K562 (cell line): ENCODE measurements around the gene GTF2I. TPM values are rescaled to one million over a fixed set of nuclear protein-coding genes. Genes with fewer than 3 reads are reported as not detected.

Source experiments
- CREB1 ChIP-seq, 2 experiments: sonication (generic) in 1 of 2; formaldehyde crosslinking in 1 of 2; IDR thresholded peaks; 2 replicates each; pipeline versions ENCODE4 v1.6.1 to v1.8.0; 2012 to 2022; ENCODE audit warnings: inconsistent platforms in 1 of 2, mild to moderate bottlenecking in 1 of 2, missing genetic modification reagents in 1 of 2, moderate library complexity in 1 of 2
- FOXK2 ChIP-seq, 2 experiments: fragments of 450-650 bp; IDR thresholded peaks in 1 of 2; conservative IDR thresholded peaks in 1 of 2; 2 replicates each; pipeline ENCODE4 v1.6.1; 2016; ENCODE audit warnings: low read depth in 2 of 2, mild to moderate bottlenecking in 1 of 2
- MXD1 ChIP-seq: fragments of 250-450 bp; sonication (Bioruptor Pico); IDR thresholded peaks from 2 replicates; pipeline ENCODE4 v1.8.0; 2021; ENCODE audit warnings: borderline replicate concordance, mild to moderate bottlenecking, moderate library complexity; ENCODE audit not compliant: poor library complexity, severe bottlenecking
- NCOA2 ChIP-seq, 2 experiments: fragments of 450-650 bp; IDR thresholded peaks; 2 replicates each; pipeline ENCODE4 v1.6.1; 2018; ENCODE audit warnings: mild to moderate bottlenecking in 2 of 2, moderate library complexity in 1 of 2; ENCODE audit not compliant: partially characterized antibody in 2 of 2
- PHF8 ChIP-seq: fragments of 200-600 bp; sonication (generic); IDR thresholded peaks from 2 replicates; pipeline ENCODE4 v1.6.1; 2012; ENCODE audit warnings: mixed run types, mild to moderate bottlenecking, inconsistent platforms, low read length, moderate library complexity, borderline replicate concordance
- RAD21 ChIP-seq, 2 experiments: fragments of 250-450 bp in 1 of 2; fragments of 450-650 bp in 1 of 2; sonication (Bioruptor Pico) in 1 of 2; formaldehyde crosslinking in 1 of 2; IDR thresholded peaks in 1 of 2; conservative IDR thresholded peaks in 1 of 2; 2 replicates each; pipeline versions ENCODE4 v1.4.0 to v1.8.0; 2020 to 2022; ENCODE audit warnings: mild to moderate bottlenecking in 2 of 2, moderate library complexity in 1 of 2
- REST ChIP-seq, 2 experiments: fragments of 450-650 bp; formaldehyde crosslinking in 1 of 2; IDR thresholded peaks; 2 replicates each; pipeline versions ENCODE4 v1.4.0 to v1.6.1; 2014 to 2020; ENCODE audit warnings: mild to moderate bottlenecking in 2 of 2, borderline replicate concordance in 1 of 2, low read depth in 1 of 2
- SOX6 ChIP-seq: fragments of 450-650 bp; IDR thresholded peaks from 2 replicates; pipeline ENCODE4 v1.6.1; 2014; ENCODE audit warnings: mild to moderate bottlenecking
- ZBTB49 ChIP-seq: sonication (generic); formaldehyde crosslinking; IDR thresholded peaks from 2 replicates; pipeline ENCODE4 v1.8.0; 2022; ENCODE audit warnings: missing genetic modification reagents, mild to moderate bottlenecking, borderline replicate concordance
- ZFP1 ChIP-seq: fragments of 450-650 bp; formaldehyde crosslinking; IDR thresholded peaks from 2 replicates; pipeline ENCODE4 v1.4.0; 2020; ENCODE audit warnings: mild to moderate bottlenecking, mixed read lengths
- ZNF146 ChIP-seq: IDR thresholded peaks from one replicate; pipeline ENCODE4 v1.6.1; 2018; ENCODE audit warnings: missing compliant biosample characterization; ENCODE audit not compliant: unreplicated experiment
- ZNF263 ChIP-seq: sonication (generic); formaldehyde crosslinking; IDR thresholded peaks from 2 replicates; pipeline ENCODE4 v1.8.0; 2022; ENCODE audit warnings: mild to moderate bottlenecking, missing genetic modification reagents, borderline replicate concordance
- ZNF384 ChIP-seq: IDR thresholded peaks from 2 replicates; pipeline ENCODE4 v1.6.1; 2012; ENCODE audit warnings: low read depth, low read length, improper control_type of control experiment
- polyA plus RNA-seq, 8 experiments: library from polyadenylated mRNA; depleted of rRNA in 4 of 8; stranded (reverse) in 5 of 8; unstranded in 3 of 8; fragments of >200 nt; fragmentation: Nextera tagmentation in 2 of 8; fragmentation: Illumina TruSeq in 1 of 8; extraction: Ambion mirVana in 2 of 8; extraction: Trizol in 1 of 8; gene quantifications; 2 replicates each; pipeline versions ENCODE4 v1.2.1 to v1.2.3, GENCODE V29; 2011 to 2014; ENCODE audit warnings: inconsistent platforms in 1 of 8, missing spikeins in 1 of 8
- total RNA-seq, 7 experiments: library from RNA; depleted of rRNA in 6 of 7; stranded (reverse); fragments of >200 nt in 6 of 7; fragmentation: Illumina TruSeq in 2 of 7; extraction: Trizol in 2 of 7; gene quantifications; 2 replicates each; pipeline versions ENCODE4 v1.2.1 to v1.2.3, GENCODE V29; 2011 to 2021; ENCODE audit warnings: low replicate concordance in 1 of 7
- TF ChIP-seq, protein P1 (sequence below): sonication (generic); formaldehyde crosslinking; IDR thresholded peaks from 2 replicates; pipeline ENCODE4 v1.9.0; 2022; ENCODE audit warnings: mild to moderate bottlenecking, missing genetic modification reagents

GTF2I gene
- total and polyA plus RNA-seq, 9 of the 15 experiments (the other 6 are each of a cell fraction or from before 2014, with no cell fraction given): 8.4 to 161 (median 90.0) TPM

GRCh38 chr7:74625446-74625845 lies 32.1 kb upstream of the GTF2I start (continued):
- TF ChIP-seq MXD1 (peak; percentile 5), ZNF384 (peak; percentile 86), CREB1 (IDR thresholded peaks at IDR 0.05) (no peak), CREB1 (CRISPR knock-in tag; IDR thresholded peaks at IDR 0.05) (no peak), PHF8 (no peak), ZBTB49 (CRISPR knock-in tag) (no peak), RAD21 (CRISPR knock-in tag; conservative IDR thresholded peaks at IDR 0.05 in 1 of 2, IDR thresholded peaks at IDR 0.05 in 1 of 2) (peak; percentile 33 to 49; a peak in 3 of 4 replicates), ZFP1 (CRISPR knock-in tag) (no peak), SOX6 (no peak), FOXK2 (conservative IDR thresholded peaks at IDR 0.05 in 1 of 2, IDR thresholded peaks at IDR 0.05 in 1 of 2; ENCODE audit: low read depth in 2 of 2) (0 out of 4 replicates have a peak, but pooled peaks of 1 of the 2 experiments have one; percentile 18), ZNF146 (CRISPR knock-in tag) (no peak), ZNF263 (CRISPR knock-in tag) (peak; percentile 52; the same call in 1 of the 2 replicates), NCOA2 (IDR thresholded peaks at IDR 0.05; ENCODE audit: partially characterized antibody in 2 of 2) (no peak), REST (IDR thresholded peaks at IDR 0.05; ENCODE audit: borderline replicate concordance) (peak; percentile 56; the same call in 1 of the 2 replicates), REST (CRISPR knock-in tag; IDR thresholded peaks at IDR 0.05; ENCODE audit: low read depth) (no peak)
- TF ChIP-seq, protein P1, sequence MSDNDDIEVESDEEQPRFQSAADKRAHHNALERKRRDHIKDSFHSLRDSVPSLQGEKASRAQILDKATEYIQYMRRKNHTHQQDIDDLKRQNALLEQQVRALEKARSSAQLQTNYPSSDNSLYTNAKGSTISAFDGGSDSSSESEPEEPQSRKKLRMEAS: no peak
